Measurements from ENCODE around the gene PRKCB.
"Not testable (repeated sequence)": the region's sequence is repeated elsewhere in the genome, so short reads cannot be mapped to it uniquely, and the experiment has no call there.

The PRKCB gene

DNA sequence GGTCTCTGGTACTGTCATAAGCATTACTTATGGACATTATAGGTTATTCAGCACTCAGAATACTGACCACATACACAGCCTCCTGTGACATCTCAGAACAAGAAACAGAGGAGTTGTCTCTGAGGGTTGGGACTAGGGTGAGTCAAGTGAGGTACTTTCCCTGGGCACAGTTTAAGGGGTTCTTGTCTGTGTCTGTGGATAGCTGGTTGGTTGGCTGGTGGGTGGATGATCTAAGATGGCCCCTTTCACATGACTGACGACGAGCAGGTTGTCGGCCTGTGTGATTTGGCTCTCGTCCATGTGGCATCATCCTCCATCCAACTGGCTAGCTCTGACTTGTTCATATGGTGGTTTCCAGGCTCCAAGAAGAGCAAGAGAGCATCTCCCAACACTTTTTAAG lies 163.9 kb downstream of the PRKCB start:
- no peaks in the 10 kb centered on the region for H3K9me3 Mint-ChIP-seq
- H3K4me3 Mint-ChIP-seq, result no peak overlapping the region
- H3K27me3 Mint-ChIP-seq (ENCODE audit: low read depth), result no peaks in the 10 kb centered on the region
- DNase-seq (ENCODE audit: low spot score), result peak; percentile 75
- peaks cover 2% of the 10 kb centered on the region for H3K4me1 Mint-ChIP-seq (ENCODE audit: low read depth)
- peaks cover 4% of the 10 kb centered on the region for H3K36me3 Mint-ChIP-seq (ENCODE audit: low read depth)
- no peak overlapping the region for H3K27ac Mint-ChIP-seq

DNA sequence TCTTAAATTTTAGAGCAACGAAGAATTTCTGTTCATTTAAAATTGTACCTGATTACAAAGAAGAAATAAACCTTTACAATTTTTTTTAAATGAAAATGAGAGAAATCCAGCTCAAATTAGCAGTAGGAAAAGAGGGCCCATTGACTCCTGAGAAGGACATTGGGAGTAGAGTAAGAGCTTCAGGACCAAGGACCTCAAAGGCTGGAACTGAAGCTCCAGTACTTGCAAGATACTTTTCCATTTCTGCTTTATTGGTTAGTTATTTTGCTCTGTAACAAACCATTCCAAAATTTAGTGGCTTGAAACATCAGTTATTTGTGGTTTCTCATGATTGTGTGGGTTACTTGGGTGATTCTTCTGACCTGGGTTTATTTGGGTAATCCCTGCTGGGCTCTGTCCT lies 165.9 kb downstream of the PRKCB start:
- H3K4me1 Mint-ChIP-seq (ENCODE audit: low read depth), result peaks cover 11% of the 10 kb centered on the region
- no peak overlapping the region for H3K4me3 Mint-ChIP-seq
- H3K36me3 Mint-ChIP-seq (ENCODE audit: low read depth), result peaks cover 9% of the 10 kb centered on the region
- H3K9me3 Mint-ChIP-seq, result no peaks in the 10 kb centered on the region
- H3K27ac Mint-ChIP-seq, result no peak overlapping the region
- DNase-seq (ENCODE audit: low spot score), result no peak
- H3K27me3 Mint-ChIP-seq (ENCODE audit: low read depth), result no peaks in the 10 kb centered on the region

DNA sequence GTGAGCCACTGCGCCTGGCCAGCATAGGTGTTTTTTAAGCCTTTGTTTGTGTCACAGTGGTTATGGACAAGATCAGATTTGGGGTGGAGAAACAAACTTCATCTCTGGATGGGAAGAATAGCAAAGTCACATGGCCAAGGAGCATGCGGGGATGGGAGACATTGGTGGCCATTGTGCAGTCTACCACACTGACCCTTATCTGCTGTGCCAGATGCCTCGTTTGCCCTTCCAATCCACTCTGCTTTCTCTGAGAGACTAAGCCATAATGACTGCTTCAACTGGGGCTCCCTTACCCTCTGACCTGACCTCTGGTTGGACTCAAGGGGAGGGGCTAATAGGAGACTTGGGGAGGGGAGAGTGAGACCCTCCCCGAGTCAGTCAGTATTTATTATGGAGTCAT lies 166.8 kb downstream of the PRKCB start:
- peaks cover 11% of the 10 kb centered on the region for H3K4me1 Mint-ChIP-seq (ENCODE audit: low read depth)

DNA sequence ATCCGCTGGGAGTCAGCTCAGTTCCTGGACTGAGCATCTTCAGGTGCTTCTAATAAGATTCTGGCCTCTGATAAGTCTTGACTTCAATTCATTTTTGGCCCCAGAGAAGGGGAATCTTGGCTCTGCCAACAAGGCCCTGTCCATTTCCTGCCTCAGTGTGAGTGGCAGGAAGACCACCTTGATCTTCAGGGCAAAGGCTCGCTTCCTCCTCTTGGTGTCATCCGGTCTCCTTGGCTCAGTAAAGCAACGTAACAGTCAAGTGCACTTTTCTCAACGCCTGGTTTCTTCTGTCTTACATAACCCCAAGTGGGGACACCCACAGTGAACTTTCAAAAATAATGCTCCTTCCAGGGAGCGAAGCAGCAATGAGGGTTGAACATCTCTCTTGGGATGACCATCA lies 169.8 kb downstream of the PRKCB start:
- Mint-ChIP-seq H3K4me3 (no peak overlapping the region), H3K27ac (no peak overlapping the region), H3K36me3 (ENCODE audit: low read depth) (peaks cover 7% of the 10 kb centered on the region), H3K9me3 (no peaks in the 10 kb centered on the region), H3K4me1 (ENCODE audit: low read depth) (peaks cover 17% of the 10 kb centered on the region), H3K27me3 (ENCODE audit: low read depth) (no peaks in the 10 kb centered on the region)
- DNase-seq (ENCODE audit: low spot score), result no peak

More for the DNA sequence above, 166.8 kb downstream of the PRKCB start:
- peaks cover 7% of the 10 kb centered on the region for H3K36me3 Mint-ChIP-seq (ENCODE audit: low read depth)
- no peak overlapping the region for H3K4me3 Mint-ChIP-seq
- no peak for DNase-seq (ENCODE audit: low spot score)
- H3K27me3 Mint-ChIP-seq (ENCODE audit: low read depth), result no peaks in the 10 kb centered on the region
- no peak overlapping the region for H3K27ac Mint-ChIP-seq
- no peaks in the 10 kb centered on the region for H3K9me3 Mint-ChIP-seq

DNA sequence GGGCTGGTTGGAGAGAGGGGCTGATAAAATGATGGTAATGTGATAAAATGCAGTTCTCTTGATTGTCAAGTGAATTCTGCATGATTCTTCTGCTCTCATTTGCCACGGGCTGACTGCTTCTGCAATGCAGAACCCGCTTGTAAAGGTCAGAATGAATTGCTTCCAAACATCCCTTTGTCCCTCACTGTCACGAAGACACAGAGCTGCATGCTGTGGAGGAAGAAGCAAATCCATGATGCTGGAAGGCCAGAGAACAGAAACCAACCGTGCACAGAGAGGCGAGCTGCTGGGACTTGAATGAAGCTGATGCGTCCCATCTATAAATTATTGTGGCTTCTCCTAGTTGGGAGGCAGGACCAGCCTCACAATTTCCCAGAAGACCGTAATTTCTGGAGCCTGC lies 171.6 kb downstream of the PRKCB start:
- Mint-ChIP-seq H3K4me3 (no peak overlapping the region), H3K9me3 (no peaks in the 10 kb centered on the region), H3K27me3 (ENCODE audit: low read depth) (no peaks in the 10 kb centered on the region), H3K27ac (no peak overlapping the region), H3K4me1 (ENCODE audit: low read depth) (peaks cover 17% of the 10 kb centered on the region), H3K36me3 (ENCODE audit: low read depth) (peaks cover 7% of the 10 kb centered on the region)
- no peak for DNase-seq (ENCODE audit: low spot score)

DNA sequence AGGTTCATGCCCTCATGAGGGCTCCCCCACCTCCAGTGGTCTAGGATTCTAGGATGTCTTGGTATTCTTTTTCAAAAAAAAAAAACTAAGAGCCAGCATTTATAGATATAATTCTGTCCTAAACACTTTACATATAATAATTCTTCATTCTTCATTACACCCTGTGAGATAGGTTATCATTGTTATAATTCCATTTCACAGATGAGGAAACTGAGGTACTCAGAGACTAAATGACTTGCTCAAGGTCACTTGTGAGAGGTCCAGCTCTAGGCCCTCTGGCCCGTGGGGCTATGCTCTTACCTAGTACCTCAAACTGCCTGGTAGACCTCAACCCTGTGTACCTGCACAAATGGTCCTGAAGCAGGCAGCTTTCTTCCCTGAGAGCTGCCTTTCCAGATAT lies 172.2 kb downstream of the PRKCB start:
- Mint-ChIP-seq H3K9me3 (no peaks in the 10 kb centered on the region), H3K4me3 (no peak overlapping the region), H3K36me3 (ENCODE audit: low read depth) (peaks cover 10% of the 10 kb centered on the region), H3K27ac (no peak overlapping the region), H3K27me3 (ENCODE audit: low read depth) (no peaks in the 10 kb centered on the region), H3K4me1 (ENCODE audit: low read depth) (peaks cover 20% of the 10 kb centered on the region)
- DNase-seq (ENCODE audit: low spot score), result no peak

DNA sequence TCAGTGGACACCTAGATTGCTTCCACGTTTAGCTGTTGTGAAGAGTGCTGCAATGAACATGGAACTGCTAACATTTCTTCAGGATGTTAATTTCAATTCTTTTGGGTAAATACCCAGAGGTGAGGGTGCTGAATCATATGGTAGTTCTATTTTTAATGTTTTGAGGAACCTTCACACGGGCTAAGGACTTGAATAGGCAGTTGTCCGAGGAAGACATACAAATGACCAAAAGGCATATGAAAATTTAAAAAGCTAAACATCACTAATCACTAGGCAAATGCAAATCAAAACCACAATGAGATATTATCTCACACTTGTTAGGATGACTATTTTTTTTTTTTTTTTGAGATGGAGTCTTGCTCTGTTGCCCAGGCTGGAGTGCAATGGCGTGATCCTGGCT lies 173.3 kb downstream of the PRKCB start:
- Mint-ChIP-seq H3K4me1 (ENCODE audit: low read depth) (peaks cover 27% of the 10 kb centered on the region), H3K36me3 (ENCODE audit: low read depth) (peaks cover 10% of the 10 kb centered on the region), H3K4me3 (no peak overlapping the region)

DNA sequence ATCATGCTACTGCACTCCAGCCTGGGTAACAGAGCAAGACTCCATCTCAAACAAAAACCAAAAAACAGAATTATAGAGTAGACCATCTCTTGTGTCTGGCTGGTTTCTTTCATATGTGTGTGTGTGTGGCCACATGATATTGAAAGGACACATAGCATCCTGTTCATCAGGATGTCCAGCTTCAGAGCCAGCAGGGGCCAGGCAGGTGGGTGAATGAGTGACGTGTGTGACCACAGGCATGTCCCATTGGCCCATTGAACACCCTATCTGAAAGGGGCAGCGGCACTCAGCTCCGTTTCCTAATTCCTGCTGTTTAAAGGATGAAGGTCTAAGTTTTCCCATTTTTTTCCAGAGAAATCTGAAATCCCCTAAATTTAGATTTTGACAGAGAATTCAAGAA lies 174.2 kb downstream of the PRKCB start:
- DNase-seq (ENCODE audit: low spot score), result no peak
- no peaks in the 10 kb centered on the region for H3K9me3 Mint-ChIP-seq
- H3K4me3 Mint-ChIP-seq, result no peak overlapping the region
- H3K27ac Mint-ChIP-seq, result no peak overlapping the region
- no peaks in the 10 kb centered on the region for H3K27me3 Mint-ChIP-seq (ENCODE audit: low read depth)
- peaks cover 12% of the 10 kb centered on the region for H3K36me3 Mint-ChIP-seq (ENCODE audit: low read depth)
- H3K4me1 Mint-ChIP-seq (ENCODE audit: low read depth), result peaks cover 31% of the 10 kb centered on the region

More for the DNA sequence above, 173.3 kb downstream of the PRKCB start:
- no peak for DNase-seq (ENCODE audit: low spot score)
- Mint-ChIP-seq H3K9me3 (no peaks in the 10 kb centered on the region), H3K27ac (no peak overlapping the region), H3K27me3 (ENCODE audit: low read depth) (no peaks in the 10 kb centered on the region)

DNA sequence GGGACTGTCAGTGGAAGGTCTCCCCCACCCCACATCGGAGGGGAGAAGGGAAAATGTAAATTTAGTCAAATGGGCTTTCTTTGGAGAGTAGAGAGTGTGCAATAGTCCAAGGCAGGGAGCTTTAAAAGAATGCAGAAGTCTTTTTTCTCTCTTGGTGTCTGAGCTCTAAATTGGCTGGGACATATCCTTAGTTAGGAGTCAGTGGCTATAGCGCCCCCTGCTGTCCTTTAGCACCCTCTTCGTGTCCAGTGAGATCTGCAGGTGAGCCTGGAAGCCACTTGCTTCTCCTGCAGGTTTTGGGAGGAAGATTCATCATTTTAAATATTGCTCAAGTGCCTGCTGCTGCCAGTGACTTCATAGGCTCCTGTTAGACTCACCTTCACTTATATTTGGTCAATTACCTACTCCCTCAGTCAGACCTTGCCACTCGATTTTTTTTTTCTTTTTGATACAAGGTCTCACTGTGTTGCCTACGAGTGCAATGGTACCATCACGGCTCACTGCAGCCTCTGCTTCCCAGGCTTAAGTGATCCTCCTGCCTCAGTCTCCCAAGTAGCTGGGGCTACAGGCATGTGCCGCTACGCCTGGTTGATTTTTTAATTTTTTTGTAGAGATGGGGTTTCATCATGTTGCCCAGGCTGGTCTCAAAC lies 174.8 kb downstream of the PRKCB start:
- Mint-ChIP-seq H3K27ac (no peak overlapping the region), H3K4me1 (ENCODE audit: low read depth) (peaks cover 29% of the 10 kb centered on the region)

DNA sequence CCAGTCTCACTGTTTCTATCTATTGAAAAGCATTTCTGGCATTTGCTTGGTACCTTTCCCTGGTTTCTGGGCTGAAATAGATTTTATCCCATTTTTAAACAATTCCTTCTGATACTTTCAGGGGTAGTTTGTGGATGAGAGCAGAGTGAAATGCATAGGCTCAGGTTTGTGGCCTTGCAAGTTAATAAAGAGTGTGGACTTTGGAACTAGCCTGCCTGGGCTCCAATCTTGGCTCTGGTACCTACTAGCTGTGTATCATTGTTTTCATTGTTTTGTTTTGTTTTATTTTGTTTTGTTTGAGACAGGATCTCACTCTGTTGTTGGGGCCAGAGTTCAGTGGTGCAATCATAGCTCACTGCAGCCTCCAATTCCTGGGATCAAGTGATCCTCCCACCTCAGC lies 175.5 kb downstream of the PRKCB start:
- no peaks in the 10 kb centered on the region for H3K9me3 Mint-ChIP-seq
- H3K4me3 Mint-ChIP-seq, result no peak overlapping the region
- no peak overlapping the region for H3K27ac Mint-ChIP-seq
- peaks cover 24% of the 10 kb centered on the region for H3K4me1 Mint-ChIP-seq (ENCODE audit: low read depth)
- no peak for DNase-seq (ENCODE audit: low spot score)
- H3K36me3 Mint-ChIP-seq (ENCODE audit: low read depth), result peaks cover 7% of the 10 kb centered on the region
- H3K27me3 Mint-ChIP-seq (ENCODE audit: low read depth), result no peaks in the 10 kb centered on the region

More for the DNA sequence above, 174.8 kb downstream of the PRKCB start:
- Mint-ChIP-seq H3K27me3 (ENCODE audit: low read depth) (no peaks in the 10 kb centered on the region), H3K36me3 (ENCODE audit: low read depth) (peaks cover 12% of the 10 kb centered on the region), H3K9me3 (no peaks in the 10 kb centered on the region), H3K4me3 (no peak overlapping the region)
- peak; percentile 67 for DNase-seq (ENCODE audit: low spot score)

DNA sequence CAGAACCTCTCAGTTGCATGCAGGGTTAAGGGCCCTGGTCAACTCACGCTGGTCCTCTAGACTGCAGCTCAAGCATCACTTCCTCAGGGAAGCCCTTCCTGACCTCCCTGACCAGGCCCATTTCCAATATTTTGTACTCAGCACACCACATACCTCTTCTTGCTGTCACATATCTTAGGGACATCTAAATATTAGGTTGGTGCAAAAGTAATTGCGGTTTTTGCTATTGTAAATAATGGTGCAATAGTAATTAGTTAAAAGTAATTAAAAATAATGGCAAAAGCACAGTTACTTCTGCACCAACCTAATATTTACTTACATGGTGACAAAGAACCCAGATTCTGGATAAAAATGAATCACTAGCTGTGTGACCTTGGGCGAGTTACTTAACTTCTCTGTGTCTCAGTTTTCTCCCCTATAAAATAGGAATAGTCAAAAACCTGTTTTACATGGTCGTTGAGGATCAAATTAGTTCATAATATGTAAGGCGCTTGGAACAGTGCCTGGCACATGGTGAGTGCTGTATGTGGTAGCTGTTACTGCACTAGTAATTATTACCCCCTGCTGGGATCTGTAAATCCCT lies 177.4 kb downstream of the PRKCB start:
- Mint-ChIP-seq H3K4me1 (ENCODE audit: low read depth) (peaks cover 29% of the 10 kb centered on the region), H3K36me3 (ENCODE audit: low read depth) (peaks cover 9% of the 10 kb centered on the region), H3K4me3 (peak overlapping the region; percentile 78), H3K9me3 (no peaks in the 10 kb centered on the region), H3K27me3 (ENCODE audit: low read depth) (no peaks in the 10 kb centered on the region), H3K27ac (peak overlapping the region; percentile 92)
- no peak for DNase-seq (ENCODE audit: low spot score)

DNA sequence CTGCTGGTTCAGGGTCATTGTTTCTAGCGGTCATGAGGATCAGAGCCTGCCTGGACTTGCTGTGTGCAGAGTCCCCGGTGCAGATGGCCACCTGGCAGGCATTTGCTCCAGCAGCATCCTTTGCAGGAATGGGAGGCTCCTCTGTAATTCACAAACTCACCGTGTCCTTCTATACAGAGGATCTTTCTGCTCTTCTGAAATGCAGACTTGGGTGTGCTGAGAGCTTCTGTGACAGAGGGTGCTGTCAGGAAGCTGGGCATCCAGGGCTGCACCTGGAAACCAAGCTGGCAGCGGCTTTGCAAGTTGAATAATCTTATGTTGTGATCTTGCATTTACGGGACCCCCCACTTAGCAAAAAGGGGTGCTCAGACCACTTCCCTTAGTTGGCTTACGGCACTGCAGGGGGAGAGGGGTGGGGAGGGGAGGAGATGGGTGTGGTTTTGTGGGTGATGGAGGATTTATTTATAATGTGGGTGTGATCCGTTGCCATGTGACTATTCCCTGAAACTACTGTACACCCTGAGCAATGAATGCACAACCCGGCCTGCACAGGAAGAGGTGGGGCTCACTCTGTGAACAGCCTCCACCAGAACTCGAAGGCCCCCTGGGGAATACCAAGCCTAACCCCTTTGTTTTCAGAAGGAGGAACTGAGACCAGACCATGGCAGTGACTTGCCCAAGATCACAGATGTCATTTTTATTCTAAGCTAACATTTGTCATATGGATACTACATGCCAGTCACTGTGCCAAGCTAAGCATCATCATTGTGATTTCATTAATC lies 178.3 kb downstream of the PRKCB start:
- no peaks in the 10 kb centered on the region for H3K27me3 Mint-ChIP-seq (ENCODE audit: low read depth)
- peaks cover 9% of the 10 kb centered on the region for H3K36me3 Mint-ChIP-seq (ENCODE audit: low read depth)
- H3K4me1 Mint-ChIP-seq (ENCODE audit: low read depth), result peaks cover 25% of the 10 kb centered on the region
- H3K27ac Mint-ChIP-seq, result peak overlapping the region; percentile 92
- peak; percentile 55 for DNase-seq (ENCODE audit: low spot score)
- peak overlapping the region; percentile 78 for H3K4me3 Mint-ChIP-seq
- no peaks in the 10 kb centered on the region for H3K9me3 Mint-ChIP-seq

DNA sequence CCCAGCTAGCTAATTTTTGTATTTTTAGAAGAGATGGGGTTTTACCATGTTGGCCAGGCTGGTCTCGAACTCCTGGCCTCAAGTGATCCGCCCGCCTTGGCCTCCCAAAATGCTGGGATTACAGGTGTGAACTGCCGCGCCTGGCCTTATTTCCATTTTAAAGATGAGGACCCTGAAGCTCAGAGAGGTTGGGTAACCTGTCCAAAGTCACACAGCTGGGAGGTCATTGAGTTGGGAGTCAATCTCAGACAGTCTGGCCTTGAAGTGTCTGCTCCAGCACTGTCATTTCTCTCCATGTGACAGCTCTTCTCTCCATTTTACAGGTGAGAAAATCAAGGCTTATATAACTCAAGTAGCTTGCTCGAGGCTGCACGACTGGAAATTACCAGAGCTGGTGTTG lies 179.2 kb downstream of the PRKCB start:
- not testable (repeated sequence) for H3K36me3 Mint-ChIP-seq (ENCODE audit: low read depth)

DNA sequence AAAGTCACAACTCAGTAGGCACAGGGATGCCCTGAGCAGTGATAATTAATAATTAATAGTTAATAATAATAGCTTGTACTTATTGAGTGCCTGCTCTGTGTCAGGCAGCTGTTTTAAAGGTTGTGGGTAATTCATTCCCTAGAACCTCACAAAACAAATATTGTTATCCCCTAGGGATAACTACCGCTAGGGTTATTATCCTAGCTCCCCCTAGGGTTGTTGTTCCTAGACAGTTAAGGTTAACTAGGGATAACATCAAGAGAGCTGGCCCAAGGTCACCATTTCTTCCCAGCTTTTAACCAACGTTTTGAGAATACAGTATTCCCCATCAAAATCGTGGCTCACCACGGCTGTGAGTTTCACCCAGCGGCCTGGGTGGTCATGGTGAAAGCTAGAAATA lies 180.1 kb downstream of the PRKCB start:
- Mint-ChIP-seq H3K9me3 (no peaks in the 10 kb centered on the region), H3K27ac (no peak overlapping the region), H3K4me1 (ENCODE audit: low read depth) (peaks cover 23% of the 10 kb centered on the region), H3K36me3 (ENCODE audit: low read depth) (peaks cover 9% of the 10 kb centered on the region), H3K27me3 (ENCODE audit: low read depth) (no peaks in the 10 kb centered on the region), H3K4me3 (no peak overlapping the region)
- no peak for DNase-seq (ENCODE audit: low spot score)

More for the DNA sequence above, 179.2 kb downstream of the PRKCB start:
- H3K4me1 Mint-ChIP-seq (ENCODE audit: low read depth), result peaks cover 23% of the 10 kb centered on the region
- peak overlapping the region; percentile 43 for H3K27ac Mint-ChIP-seq
- not testable (repeated sequence) for H3K9me3 Mint-ChIP-seq; H3K4me3 Mint-ChIP-seq; DNase-seq (ENCODE audit: low spot score); H3K27me3 Mint-ChIP-seq (ENCODE audit: low read depth)
